Activated T-cell treated with anti-CD3 and anti-CD28 coated beads, Interleukin-2, amount 50 U/mL, for 4 hours (primary cell): ENCODE results near the gene PPP2R5E. TPM values are rescaled to one million over a fixed set of nuclear protein-coding genes. Genes with fewer than 3 reads are reported as not detected.

Source experiments
- ATAC-seq, 2 donors: fragments of 200-7000 bp; cut with Tn5 transposase; one replicate each; pipeline ENCODE4 v1.10.0; 2021
- DNase-seq: peaks from one replicate; pipeline ENCODE4 v3.0.0-alpha.2; 2020
- H3K27me3 Mint-ChIP-seq: one replicate; pipeline ENCODE4 v1.8.0; 2021; ENCODE audit warnings: low read depth, mixed read lengths
- H3K36me3 Mint-ChIP-seq: one replicate; pipeline ENCODE4 v1.8.0; 2022; ENCODE audit warnings: mixed read lengths; ENCODE audit not compliant: insufficient read depth
- H3K4me1 Mint-ChIP-seq: one replicate; pipeline ENCODE4 v1.8.0; 2021; ENCODE audit warnings: low read depth, mixed read lengths
- H3K4me3 Mint-ChIP-seq: one replicate; pipeline ENCODE4 v1.8.0; 2021; ENCODE audit warnings: mild to moderate bottlenecking, moderate library complexity, mixed read lengths
- H3K9me3 Mint-ChIP-seq: one replicate; pipeline ENCODE4 v1.8.0; 2021; ENCODE audit warnings: mixed read lengths
- total RNA-seq, 3 donors: library from RNA; stranded (reverse); gene quantifications; one replicate each; pipeline ENCODE4 v1.2.1, GENCODE V29; 2021

The PPP2R5E gene
- total RNA-seq, 3 donors from 2014 or later, result 49.3 to 51.1 (median 49.6) TPM

DNA sequence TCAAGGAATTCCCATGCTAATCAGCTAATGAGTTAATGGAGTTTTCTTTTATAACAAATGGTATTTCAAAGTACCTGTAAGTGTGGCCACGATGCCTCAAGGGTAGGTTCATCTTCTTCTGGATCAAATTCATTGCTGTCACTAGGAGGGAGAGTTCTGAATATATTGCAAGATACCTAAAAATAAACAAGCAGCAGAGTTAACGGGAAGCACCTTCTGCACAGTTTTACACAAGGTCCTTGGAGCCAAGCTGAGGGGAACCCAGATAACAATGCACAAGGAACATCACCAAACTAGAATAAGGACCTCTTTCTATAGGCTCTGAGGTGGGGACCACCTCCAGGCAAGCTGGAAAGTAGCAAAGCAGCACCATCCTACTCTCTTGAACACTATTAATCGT, 121.3 kb downstream of the PPP2R5E start:
- Mint-ChIP-seq H3K36me3 (peaks cover 23% of the 10 kb centered on the region), H3K9me3 (no peaks in the 10 kb centered on the region), H3K4me1 (peaks cover 3% of the 10 kb centered on the region), H3K27me3 (no peaks in the 10 kb centered on the region), H3K4me3 (no peak overlapping the region)
- DNase-seq, result no peak
- no peak for ATAC-seq

- DNase-seq, result no peak
- no peak overlapping the region for H3K4me3 Mint-ChIP-seq
- no peaks in the 10 kb centered on the region for H3K9me3 Mint-ChIP-seq
- H3K36me3 Mint-ChIP-seq, result peaks cover 23% of the 10 kb centered on the region
- H3K4me1 Mint-ChIP-seq, result peaks cover 3% of the 10 kb centered on the region
- ATAC-seq, result no peak
- no peaks in the 10 kb centered on the region for H3K27me3 Mint-ChIP-seq
Observed at GRCh38 chr14:63421226-63421625, 122.0 kb downstream of the PPP2R5E start.

DNA sequence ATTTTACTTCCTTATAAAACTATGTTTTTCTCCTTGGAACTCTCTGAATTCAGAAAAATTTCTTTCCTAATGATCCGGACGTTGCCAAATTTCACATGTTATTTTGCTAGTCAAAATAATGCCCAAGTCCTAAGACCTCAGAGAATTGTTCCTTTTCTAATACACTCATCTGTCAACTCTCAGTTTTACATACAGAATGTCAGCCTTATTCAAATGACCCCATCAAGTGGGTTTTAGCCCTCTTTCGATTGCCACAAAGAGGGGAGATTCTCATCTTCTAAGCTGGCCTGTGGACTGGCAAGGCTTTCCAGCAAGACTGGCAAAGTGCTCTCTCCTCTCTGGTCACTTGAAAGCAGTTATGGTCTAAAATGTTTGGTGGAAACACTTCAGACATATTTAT, 125.2 kb downstream of the PPP2R5E start:
- H3K4me1 Mint-ChIP-seq, result no peaks in the 10 kb centered on the region
- no peak for ATAC-seq
- no peak for DNase-seq
- H3K4me3 Mint-ChIP-seq, result no peak overlapping the region
- peaks cover 30% of the 10 kb centered on the region for H3K36me3 Mint-ChIP-seq
- no peaks in the 10 kb centered on the region for H3K27me3 Mint-ChIP-seq
- H3K9me3 Mint-ChIP-seq, result no peaks in the 10 kb centered on the region

- DNase-seq (no peak), ATAC-seq (no peak)
- Mint-ChIP-seq H3K9me3 (no peaks in the 10 kb centered on the region), H3K36me3 (peaks cover 31% of the 10 kb centered on the region), H3K27me3 (no peaks in the 10 kb centered on the region), H3K4me3 (no peak overlapping the region), H3K4me1 (no peaks in the 10 kb centered on the region)
Observed at GRCh38 chr14:63413009-63413408, 130.2 kb downstream of the PPP2R5E start.

DNA sequence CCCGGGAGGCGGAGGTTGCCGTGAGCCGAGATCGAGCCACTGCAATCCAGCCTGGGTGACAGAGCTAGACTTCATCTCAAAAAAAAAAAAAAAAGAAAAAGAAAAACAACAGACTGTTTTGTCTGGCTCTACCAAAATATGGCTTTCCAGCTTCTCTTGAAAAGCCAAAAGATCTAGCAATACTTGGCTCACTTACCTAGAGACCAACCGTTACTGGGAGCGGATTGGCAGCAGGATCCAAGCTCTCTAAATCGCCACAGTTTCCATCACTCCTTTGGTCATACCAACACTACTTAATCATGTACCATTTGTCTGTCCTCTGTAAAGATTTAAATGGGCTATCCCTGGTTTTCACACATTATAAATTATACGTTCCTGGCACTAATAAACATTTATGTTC, 136.8 kb downstream of the PPP2R5E start:
- no peaks in the 10 kb centered on the region for H3K9me3 Mint-ChIP-seq
- H3K4me1 Mint-ChIP-seq, result peaks cover 15% of the 10 kb centered on the region
- ATAC-seq (no peak), DNase-seq (no peak)
- no peak overlapping the region for H3K4me3 Mint-ChIP-seq
- H3K27me3 Mint-ChIP-seq, result no peaks in the 10 kb centered on the region
- H3K36me3 Mint-ChIP-seq, result peaks cover 29% of the 10 kb centered on the region

DNA sequence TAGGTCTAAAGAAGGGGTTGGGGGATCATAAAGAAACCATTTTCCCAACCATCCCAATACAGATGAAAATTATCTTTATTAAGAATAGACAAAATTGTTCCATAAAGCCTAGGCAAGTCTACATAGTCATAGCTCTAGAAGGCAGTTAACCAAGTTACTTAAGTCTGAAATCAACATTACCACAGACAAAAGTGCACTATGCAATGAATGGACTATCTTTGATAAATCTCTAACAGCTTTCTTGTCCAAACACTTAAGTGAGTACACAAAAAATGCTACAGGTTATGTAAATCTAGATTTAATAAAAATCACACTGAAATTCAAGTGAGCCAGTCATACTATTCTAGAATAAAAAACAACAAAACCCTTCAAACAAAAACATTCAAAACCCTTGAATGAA, 137.5 kb downstream of the PPP2R5E start:
- Mint-ChIP-seq H3K4me1 (peaks cover 15% of the 10 kb centered on the region), H3K36me3 (peaks cover 27% of the 10 kb centered on the region), H3K4me3 (no peak overlapping the region), H3K27me3 (no peaks in the 10 kb centered on the region), H3K9me3 (no peaks in the 10 kb centered on the region)
- no peak for DNase-seq
- ATAC-seq, result no peak

- DNase-seq, result no peak
- Mint-ChIP-seq H3K4me3 (no peak overlapping the region), H3K4me1 (peaks cover 15% of the 10 kb centered on the region), H3K9me3 (no peaks in the 10 kb centered on the region), H3K27me3 (no peaks in the 10 kb centered on the region), H3K36me3 (peaks cover 20% of the 10 kb centered on the region)
- no peak for ATAC-seq
Observed at GRCh38 chr14:63404906-63405305, 138.3 kb downstream of the PPP2R5E start.

- Mint-ChIP-seq H3K4me3 (no peak overlapping the region), H3K9me3 (no peaks in the 10 kb centered on the region), H3K27me3 (no peaks in the 10 kb centered on the region), H3K36me3 (peaks cover 24% of the 10 kb centered on the region), H3K4me1 (peaks cover 12% of the 10 kb centered on the region)
- ATAC-seq (no peak), DNase-seq (no peak)
Observed at GRCh38 chr14:63401646-63402045, 141.5 kb downstream of the PPP2R5E start.

DNA sequence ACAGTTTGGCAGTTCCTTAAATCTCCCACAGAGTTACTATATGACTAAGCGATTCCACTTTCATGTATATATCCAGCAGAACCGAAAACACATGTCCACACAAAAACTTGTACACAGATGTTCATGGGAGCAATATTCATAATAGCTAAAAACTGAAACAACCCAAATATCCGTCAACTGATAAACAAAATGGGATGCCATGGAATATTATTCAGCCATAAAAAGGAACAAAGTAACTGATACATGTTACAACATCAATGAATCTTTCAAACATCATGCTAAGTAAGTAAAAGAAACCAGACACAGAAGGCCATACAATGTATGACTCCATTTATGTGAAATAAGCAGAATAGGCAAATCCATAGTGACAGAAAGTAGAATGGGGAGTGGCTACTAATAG, 144.2 kb downstream of the PPP2R5E start:
- H3K4me3 Mint-ChIP-seq, result no peak overlapping the region
- H3K4me1 Mint-ChIP-seq, result peaks cover 6% of the 10 kb centered on the region
- H3K36me3 Mint-ChIP-seq, result peaks cover 31% of the 10 kb centered on the region
- H3K9me3 Mint-ChIP-seq, result no peaks in the 10 kb centered on the region
- ATAC-seq (no peak), DNase-seq (no peak)
- no peaks in the 10 kb centered on the region for H3K27me3 Mint-ChIP-seq

GRCh38 chr14:63394841-63395240, 148.3 kb downstream of the PPP2R5E start:
- ATAC-seq (no peak), DNase-seq (no peak)
- no peaks in the 10 kb centered on the region for H3K4me1 Mint-ChIP-seq
- peaks cover 32% of the 10 kb centered on the region for H3K36me3 Mint-ChIP-seq
- no peaks in the 10 kb centered on the region for H3K9me3 Mint-ChIP-seq
- H3K4me3 Mint-ChIP-seq, result no peak overlapping the region
- H3K27me3 Mint-ChIP-seq, result no peaks in the 10 kb centered on the region

GRCh38 chr14:63394432-63394831, 148.7 kb downstream of the PPP2R5E start:
- DNase-seq (no peak), ATAC-seq (no peak)
- Mint-ChIP-seq H3K9me3 (no peaks in the 10 kb centered on the region), H3K27me3 (no peaks in the 10 kb centered on the region), H3K4me1 (no peaks in the 10 kb centered on the region), H3K4me3 (no peak overlapping the region), H3K36me3 (peaks cover 28% of the 10 kb centered on the region)

DNA sequence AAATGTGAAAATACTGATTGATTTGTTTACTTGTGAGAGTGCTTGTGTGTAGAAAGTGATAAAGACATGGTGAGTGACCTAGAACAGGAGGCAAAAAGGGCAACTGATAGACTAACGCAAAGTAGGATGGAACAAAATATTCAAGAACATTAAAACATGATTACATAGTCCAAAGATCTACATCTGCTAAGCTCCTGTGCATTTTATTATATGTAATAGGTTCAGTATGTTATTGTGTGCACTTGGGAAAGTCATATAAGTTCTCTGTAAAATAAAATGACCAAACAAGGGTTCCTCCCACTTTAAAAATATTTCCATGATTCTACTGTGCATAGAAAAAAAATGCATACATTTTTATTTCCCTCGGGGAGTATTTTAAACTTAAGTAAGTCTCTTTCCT, 150.2 kb downstream of the PPP2R5E start:
- Mint-ChIP-seq H3K4me1 (no peaks in the 10 kb centered on the region), H3K4me3 (no peak overlapping the region), H3K27me3 (no peaks in the 10 kb centered on the region), H3K36me3 (peaks cover 25% of the 10 kb centered on the region), H3K9me3 (no peaks in the 10 kb centered on the region)
- ATAC-seq (no peak), DNase-seq (no peak)

GRCh38 chr14:63392236-63392635, 150.9 kb downstream of the PPP2R5E start:
- no peak for DNase-seq
- peaks cover 27% of the 10 kb centered on the region for H3K36me3 Mint-ChIP-seq
- ATAC-seq, result no peak
- H3K4me1 Mint-ChIP-seq, result no peaks in the 10 kb centered on the region
- H3K4me3 Mint-ChIP-seq, result no peak overlapping the region
- no peaks in the 10 kb centered on the region for H3K27me3 Mint-ChIP-seq
- H3K9me3 Mint-ChIP-seq, result no peaks in the 10 kb centered on the region

GRCh38 chr14:63388766-63389431, 154.3 kb downstream of the PPP2R5E start:
- DNase-seq (peak; percentile 37), ATAC-seq (peak; percentile 72 to 74)
- Mint-ChIP-seq H3K36me3 (peaks cover 29% of the 10 kb centered on the region), H3K4me1 (peaks cover 5% of the 10 kb centered on the region), H3K27me3 (no peaks in the 10 kb centered on the region), H3K9me3 (no peaks in the 10 kb centered on the region), H3K4me3 (no peak overlapping the region)

GRCh38 chr14:63387711-63388110, 155.5 kb downstream of the PPP2R5E start:
- no peaks in the 10 kb centered on the region for H3K27me3 Mint-ChIP-seq
- H3K36me3 Mint-ChIP-seq, result peaks cover 33% of the 10 kb centered on the region
- no peak for DNase-seq
- H3K4me1 Mint-ChIP-seq, result peaks cover 9% of the 10 kb centered on the region
- no peak overlapping the region for H3K4me3 Mint-ChIP-seq
- no peak for ATAC-seq
- no peaks in the 10 kb centered on the region for H3K9me3 Mint-ChIP-seq
